Measurements from ENCODE around the gene TBL1X. TPM values are rescaled to one million over a fixed set of nuclear protein-coding genes. Genes with fewer than 3 reads are reported as not detected.

The TBL1X gene
- total and polyA plus RNA-seq, 2 of the 8 experiments (the other 6 are each of a cell fraction or from before 2014, with no cell fraction given) = 13.3 to 25.6 TPM

GRCh38 chrX:9729171-9729885 is 264.5 kb downstream of the TBL1X start (continued):
- TF ChIP-seq ATF2 (IDR thresholded peaks at IDR 0.05; ENCODE audit: low read length) (no peak), ZNF274 (IDR thresholded peaks at IDR 0.05; ENCODE audit: borderline replicate concordance, extremely low read depth, low read length) (no peak), TBP (IDR thresholded peaks at IDR 0.05; ENCODE audit: low read depth, low read length) (no peak), HDAC6 (IDR thresholded peaks at IDR 0.05; ENCODE audit: low read depth, low read length) (no peak), CHD2 (IDR thresholded peaks at IDR 0.05; ENCODE audit: low read length) (no peak), USF2 (IDR thresholded peaks at IDR 0.05; ENCODE audit: low read length) (no peak), TEAD4 (IDR thresholded peaks at IDR 0.05; ENCODE audit: low read depth, low read length) (no peak), NRF1 (IDR thresholded peaks at IDR 0.05; ENCODE audit: low read depth, low read length) (no peak)

Data from H1 (cell line).